Measurements from ENCODE around the gene KYNU.

Gene KYNU

GRCh38 chr2:142975239-142975638, 97.8 kb downstream of the KYNU start:
- Histone ChIP-seq H3K4me1 (ENCODE audit: control insufficient read depth, insufficient read depth, low read length) (peaks cover 19% of the 10 kb centered on the region), H3K27me3 (ENCODE audit: control insufficient read depth, insufficient read depth, low read length) (no peaks in the 10 kb centered on the region), H3K9me3 (ENCODE audit: control insufficient read depth, low read length) (no peaks in the 10 kb centered on the region), H3K9ac (ENCODE audit: low read length) (no peak overlapping the region), H3K36me3 (ENCODE audit: control insufficient read depth, insufficient read depth, low read length) (no peaks in the 10 kb centered on the region), H3K4me3 (ENCODE audit: low read length) (no peak overlapping the region)

- Histone ChIP-seq H3K36me3 (ENCODE audit: control insufficient read depth, insufficient read depth, low read length) (no peaks in the 10 kb centered on the region), H3K4me3 (ENCODE audit: low read length) (no peak overlapping the region), H3K9ac (ENCODE audit: low read length) (no peak overlapping the region), H3K9me3 (ENCODE audit: control insufficient read depth, low read length) (no peaks in the 10 kb centered on the region), H3K27me3 (ENCODE audit: control insufficient read depth, insufficient read depth, low read length) (no peaks in the 10 kb centered on the region), H3K4me1 (ENCODE audit: control insufficient read depth, insufficient read depth, low read length) (peaks cover 1% of the 10 kb centered on the region)
Measured at GRCh38 chr2:142980246-142981068, 103.0 kb downstream of the KYNU start.

GRCh38 chr2:142981069-142981378, 103.6 kb downstream of the KYNU start:
- no peaks in the 10 kb centered on the region for H3K36me3 ChIP-seq (ENCODE audit: control insufficient read depth, insufficient read depth, low read length)
- no peaks in the 10 kb centered on the region for H3K27me3 ChIP-seq (ENCODE audit: control insufficient read depth, insufficient read depth, low read length)
- no peak overlapping the region for H3K4me3 ChIP-seq (ENCODE audit: low read length)

GRCh38 chr2:142981756-142982155, 104.3 kb downstream of the KYNU start:
- H3K27me3 ChIP-seq (ENCODE audit: control insufficient read depth, insufficient read depth, low read length) = no peaks in the 10 kb centered on the region
- H3K36me3 ChIP-seq (ENCODE audit: control insufficient read depth, insufficient read depth, low read length) = no peaks in the 10 kb centered on the region
- H3K9me3 ChIP-seq (ENCODE audit: control insufficient read depth, low read length) = no peaks in the 10 kb centered on the region
- no peak overlapping the region for H3K9ac ChIP-seq (ENCODE audit: low read length)
- H3K4me3 ChIP-seq (ENCODE audit: low read length) = no peak overlapping the region
- no peaks in the 10 kb centered on the region for H3K4me1 ChIP-seq (ENCODE audit: control insufficient read depth, insufficient read depth, low read length)

More at GRCh38 chr2:142981069-142981378, 103.6 kb downstream of the KYNU start:
- Histone ChIP-seq H3K9me3 (ENCODE audit: control insufficient read depth, low read length) (no peaks in the 10 kb centered on the region), H3K4me1 (ENCODE audit: control insufficient read depth, insufficient read depth, low read length) (no peaks in the 10 kb centered on the region), H3K9ac (ENCODE audit: low read length) (no peak overlapping the region)

GRCh38 chr2:142983174-142983573, 105.7 kb downstream of the KYNU start:
- Histone ChIP-seq H3K4me1 (ENCODE audit: control insufficient read depth, insufficient read depth, low read length) (no peaks in the 10 kb centered on the region), H3K4me3 (ENCODE audit: low read length) (no peak overlapping the region), H3K36me3 (ENCODE audit: control insufficient read depth, insufficient read depth, low read length) (no peaks in the 10 kb centered on the region), H3K9me3 (ENCODE audit: control insufficient read depth, low read length) (no peaks in the 10 kb centered on the region), H3K27me3 (ENCODE audit: control insufficient read depth, insufficient read depth, low read length) (no peaks in the 10 kb centered on the region), H3K9ac (ENCODE audit: low read length) (no peak overlapping the region)

GRCh38 chr2:142984657-142985056, 107.2 kb downstream of the KYNU start:
- Histone ChIP-seq H3K4me1 (ENCODE audit: control insufficient read depth, insufficient read depth, low read length) (no peaks in the 10 kb centered on the region), H3K9ac (ENCODE audit: low read length) (no peak overlapping the region), H3K27me3 (ENCODE audit: control insufficient read depth, insufficient read depth, low read length) (no peaks in the 10 kb centered on the region), H3K4me3 (ENCODE audit: low read length) (no peak overlapping the region), H3K9me3 (ENCODE audit: control insufficient read depth, low read length) (no peaks in the 10 kb centered on the region), H3K36me3 (ENCODE audit: control insufficient read depth, insufficient read depth, low read length) (no peaks in the 10 kb centered on the region)

GRCh38 chr2:142987044-142987443, 109.6 kb downstream of the KYNU start:
- H3K27me3 ChIP-seq (ENCODE audit: control insufficient read depth, insufficient read depth, low read length) = no peaks in the 10 kb centered on the region

GRCh38 chr2:142989273-142990204, 112.1 kb downstream of the KYNU start:
- no peak overlapping the region for H3K4me3 ChIP-seq (ENCODE audit: low read length)

More at GRCh38 chr2:142987044-142987443, 109.6 kb downstream of the KYNU start:
- Histone ChIP-seq H3K4me3 (ENCODE audit: low read length) (no peak overlapping the region), H3K36me3 (ENCODE audit: control insufficient read depth, insufficient read depth, low read length) (no peaks in the 10 kb centered on the region), H3K4me1 (ENCODE audit: control insufficient read depth, insufficient read depth, low read length) (no peaks in the 10 kb centered on the region), H3K9me3 (ENCODE audit: control insufficient read depth, low read length) (no peaks in the 10 kb centered on the region), H3K9ac (ENCODE audit: low read length) (no peak overlapping the region)

GRCh38 chr2:142991295-142991694, 113.8 kb downstream of the KYNU start:
- no peak overlapping the region for H3K9ac ChIP-seq (ENCODE audit: low read length)
- no peaks in the 10 kb centered on the region for H3K9me3 ChIP-seq (ENCODE audit: control insufficient read depth, low read length)
- no peak overlapping the region for H3K4me3 ChIP-seq (ENCODE audit: low read length)
- H3K4me1 ChIP-seq (ENCODE audit: control insufficient read depth, insufficient read depth, low read length) = no peaks in the 10 kb centered on the region
- no peaks in the 10 kb centered on the region for H3K36me3 ChIP-seq (ENCODE audit: control insufficient read depth, insufficient read depth, low read length)
- H3K27me3 ChIP-seq (ENCODE audit: control insufficient read depth, insufficient read depth, low read length) = no peaks in the 10 kb centered on the region

More at GRCh38 chr2:142989273-142990204, 112.1 kb downstream of the KYNU start:
- no peaks in the 10 kb centered on the region for H3K9me3 ChIP-seq (ENCODE audit: control insufficient read depth, low read length)
- H3K4me1 ChIP-seq (ENCODE audit: control insufficient read depth, insufficient read depth, low read length) = no peaks in the 10 kb centered on the region
- no peak overlapping the region for H3K9ac ChIP-seq (ENCODE audit: low read length)
- H3K27me3 ChIP-seq (ENCODE audit: control insufficient read depth, insufficient read depth, low read length) = no peaks in the 10 kb centered on the region
- no peaks in the 10 kb centered on the region for H3K36me3 ChIP-seq (ENCODE audit: control insufficient read depth, insufficient read depth, low read length)

- H3K36me3 ChIP-seq (ENCODE audit: control insufficient read depth, insufficient read depth, low read length) = no peaks in the 10 kb centered on the region
- H3K27me3 ChIP-seq (ENCODE audit: control insufficient read depth, insufficient read depth, low read length) = no peaks in the 10 kb centered on the region
- H3K9ac ChIP-seq (ENCODE audit: low read length) = no peak overlapping the region
- no peaks in the 10 kb centered on the region for H3K4me1 ChIP-seq (ENCODE audit: control insufficient read depth, insufficient read depth, low read length)
- H3K9me3 ChIP-seq (ENCODE audit: control insufficient read depth, low read length) = no peaks in the 10 kb centered on the region
- H3K4me3 ChIP-seq (ENCODE audit: low read length) = no peak overlapping the region
Measured at GRCh38 chr2:142992840-142993239, 115.4 kb downstream of the KYNU start.

GRCh38 chr2:142993771-142994170, 116.3 kb downstream of the KYNU start:
- Histone ChIP-seq H3K36me3 (ENCODE audit: control insufficient read depth, insufficient read depth, low read length) (no peaks in the 10 kb centered on the region), H3K9ac (ENCODE audit: low read length) (no peak overlapping the region), H3K4me1 (ENCODE audit: control insufficient read depth, insufficient read depth, low read length) (no peaks in the 10 kb centered on the region), H3K9me3 (ENCODE audit: control insufficient read depth, low read length) (no peaks in the 10 kb centered on the region), H3K4me3 (ENCODE audit: low read length) (no peak overlapping the region), H3K27me3 (ENCODE audit: control insufficient read depth, insufficient read depth, low read length) (no peaks in the 10 kb centered on the region)

- no peak overlapping the region for H3K9ac ChIP-seq (ENCODE audit: low read length)
Measured at GRCh38 chr2:142994665-142995064, 117.2 kb downstream of the KYNU start.

More at GRCh38 chr2:142994665-142995064, 117.2 kb downstream of the KYNU start:
- Histone ChIP-seq H3K9me3 (ENCODE audit: control insufficient read depth, low read length) (no peaks in the 10 kb centered on the region), H3K4me3 (ENCODE audit: low read length) (no peak overlapping the region), H3K4me1 (ENCODE audit: control insufficient read depth, insufficient read depth, low read length) (no peaks in the 10 kb centered on the region), H3K36me3 (ENCODE audit: control insufficient read depth, insufficient read depth, low read length) (no peaks in the 10 kb centered on the region), H3K27me3 (ENCODE audit: control insufficient read depth, insufficient read depth, low read length) (no peaks in the 10 kb centered on the region)
